ENCODE measurements around the gene PTPRO. TPM values are rescaled to one million over a fixed set of nuclear protein-coding genes. Genes with fewer than 3 reads are reported as not detected.
A peak's percentile ranks its signal among the peaks of the same experiment; 100 is the strongest.

Gene PTPRO
- polyA plus RNA-seq, 1 experiment = 0.23 TPM

GRCh38 chr12:15526033-15526432, 203.7 kb downstream of the PTPRO start:
- CTCF ChIA-PET = interaction anchor here (5.7 kb wide), 1 partner anchor 249 kb away, joined by 51 read pairs; no protein-coding TSS in a partner anchor
- Histone ChIP-seq H3K36me3 (ENCODE audit: control insufficient read depth, insufficient read depth, low read length) (no peaks in the 10 kb centered on the region), H3K4me3 (ENCODE audit: low read depth, low read length) (no peak overlapping the region), H3K27me3 (ENCODE audit: control insufficient read depth, insufficient read depth, low read length) (peaks cover 4% of the 10 kb centered on the region)
- POLR2A ChIA-PET = no interaction called here
- no peak for DNase-seq (ENCODE audit: low read depth)
- no peak for TF ChIP-seq CTCF (IDR thresholded peaks at IDR 0.05; ENCODE audit: insufficient read depth, low read depth, low read length)

GRCh38 chr12:15527201-15528080, 205.1 kb downstream of the PTPRO start:
- no peak for DNase-seq (ENCODE audit: low read depth)
- peak; percentile 35; the same call in 1 of the 2 replicates for TF ChIP-seq CTCF (IDR thresholded peaks at IDR 0.05; ENCODE audit: insufficient read depth, low read depth, low read length)
- Histone ChIP-seq H3K36me3 (ENCODE audit: control insufficient read depth, insufficient read depth, low read length) (no peaks in the 10 kb centered on the region), H3K27me3 (ENCODE audit: control insufficient read depth, insufficient read depth, low read length) (peaks cover 4% of the 10 kb centered on the region), H3K4me3 (ENCODE audit: low read depth, low read length) (no peak overlapping the region)
- POLR2A ChIA-PET = no interaction called here
- CTCF ChIA-PET = interaction anchor here (1.2 to 5.7 kb wide), 10 partner anchors 47 to 803 kb away, joined by 3 to 51 read pairs (median 4); no protein-coding TSS in a partner anchor

GRCh38 chr12:15528666-15529065, 206.4 kb downstream of the PTPRO start:
- CTCF ChIA-PET = interaction anchor here (0.9 to 5.7 kb wide), 6 partner anchors 51 to 259 kb away, joined by 3 to 51 read pairs (median 4); no protein-coding TSS in a partner anchor
- Histone ChIP-seq H3K4me3 (ENCODE audit: low read depth, low read length) (no peak overlapping the region), H3K36me3 (ENCODE audit: control insufficient read depth, insufficient read depth, low read length) (no peaks in the 10 kb centered on the region), H3K27me3 (ENCODE audit: control insufficient read depth, insufficient read depth, low read length) (peaks cover 4% of the 10 kb centered on the region)
- TF ChIP-seq CTCF (IDR thresholded peaks at IDR 0.05; ENCODE audit: insufficient read depth, low read depth, low read length) = no peak
- POLR2A ChIA-PET = no interaction called here
- no peak for DNase-seq (ENCODE audit: low read depth)

DNA sequence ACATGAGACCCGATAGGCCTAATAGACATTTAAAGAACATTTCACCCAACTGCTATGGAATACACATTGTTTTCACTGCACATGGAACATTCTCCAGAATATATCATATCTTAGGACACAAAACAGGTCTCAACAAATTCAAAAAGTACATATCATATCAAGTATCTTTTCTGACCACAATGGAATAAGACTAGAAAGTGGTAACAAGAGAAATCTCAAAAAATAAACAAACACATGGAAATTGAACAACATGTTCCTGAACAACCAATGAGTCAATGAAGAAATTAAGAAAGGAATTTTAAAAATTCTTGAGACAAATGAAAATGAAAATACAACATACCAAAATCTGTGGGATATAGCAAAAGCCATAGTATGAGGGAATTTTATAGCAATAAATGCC, 208.1 kb downstream of the PTPRO start:
- TF ChIP-seq CTCF (IDR thresholded peaks at IDR 0.05; ENCODE audit: insufficient read depth, low read depth, low read length) = no peak
- POLR2A ChIA-PET = no interaction called here
- DNase-seq (ENCODE audit: low read depth) = no peak
- CTCF ChIA-PET = interaction anchor here (1.3 to 10.9 kb wide), 4 partner anchors 53 to 326 kb away, joined by 5 to 254 read pairs (median 38); no protein-coding TSS in a partner anchor
- Histone ChIP-seq H3K4me3 (ENCODE audit: low read depth, low read length) (no peak overlapping the region), H3K27me3 (ENCODE audit: control insufficient read depth, insufficient read depth, low read length) (peaks cover 2% of the 10 kb centered on the region), H3K36me3 (ENCODE audit: control insufficient read depth, insufficient read depth, low read length) (no peaks in the 10 kb centered on the region)

GRCh38 chr12:15532364-15532977, 210.2 kb downstream of the PTPRO start:
- ChIA-PET POLR2A (interaction anchor here (0.6 to 1.0 kb wide), 3 partner anchors 24 to 1933 kb away, joined by 3 to 6 read pairs (median 5); no protein-coding TSS in a partner anchor), CTCF (interaction anchor here (0.7 to 10.9 kb wide), 22 partner anchors 8 to 443 kb away, joined by 3 to 254 read pairs (median 4); no protein-coding TSS in a partner anchor)
- Histone ChIP-seq H3K36me3 (ENCODE audit: control insufficient read depth, insufficient read depth, low read length) (no peaks in the 10 kb centered on the region), H3K27me3 (ENCODE audit: control insufficient read depth, insufficient read depth, low read length) (no peaks in the 10 kb centered on the region), H3K4me3 (ENCODE audit: low read depth, low read length) (no peak overlapping the region)
- TF ChIP-seq CTCF (IDR thresholded peaks at IDR 0.05; ENCODE audit: insufficient read depth, low read depth, low read length) = peak; percentile 66
- DNase-seq (ENCODE audit: low read depth) = no peak
